Measurements from ENCODE around the gene KIF16B. TPM values are rescaled to one million over a fixed set of nuclear protein-coding genes. Genes with fewer than 3 reads are reported as not detected.

Gene KIF16B
- total and polyA plus RNA-seq, 10 of the 15 experiments (the other 5 are each of a cell fraction or from before 2014, with no cell fraction given): 0.21 to 5.2 (median 3.0) TPM

DNA sequence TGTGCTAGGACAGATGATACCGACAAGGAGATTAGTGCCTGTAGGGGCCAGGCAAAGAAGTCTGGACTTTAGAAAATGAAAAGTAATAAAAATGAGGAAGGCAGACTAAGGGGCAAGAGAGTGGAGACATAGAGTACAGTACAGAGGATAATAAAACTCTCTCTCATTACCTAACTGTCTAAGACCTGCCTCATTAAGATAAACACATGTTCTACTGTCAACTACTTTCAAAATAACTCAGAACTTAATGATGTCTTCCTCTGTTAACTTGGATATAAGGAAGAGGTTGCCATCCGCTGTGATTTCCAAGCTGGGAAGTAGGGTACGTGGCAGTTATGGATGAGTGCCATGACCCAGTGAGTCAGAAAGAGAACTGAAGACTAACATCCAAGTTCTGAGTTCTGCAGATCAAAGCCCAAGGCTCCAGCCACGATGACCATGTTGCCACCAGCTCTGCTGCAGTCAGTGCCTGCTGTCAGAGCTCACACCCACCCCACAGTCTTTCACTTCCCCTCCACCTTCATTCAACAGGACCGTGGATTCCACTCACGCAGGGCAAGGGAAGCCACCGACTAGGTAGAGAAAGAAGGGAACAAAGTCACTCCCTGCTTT, 81.8 kb downstream of the KIF16B start (continued):
- TF ChIP-seq, protein P1, sequence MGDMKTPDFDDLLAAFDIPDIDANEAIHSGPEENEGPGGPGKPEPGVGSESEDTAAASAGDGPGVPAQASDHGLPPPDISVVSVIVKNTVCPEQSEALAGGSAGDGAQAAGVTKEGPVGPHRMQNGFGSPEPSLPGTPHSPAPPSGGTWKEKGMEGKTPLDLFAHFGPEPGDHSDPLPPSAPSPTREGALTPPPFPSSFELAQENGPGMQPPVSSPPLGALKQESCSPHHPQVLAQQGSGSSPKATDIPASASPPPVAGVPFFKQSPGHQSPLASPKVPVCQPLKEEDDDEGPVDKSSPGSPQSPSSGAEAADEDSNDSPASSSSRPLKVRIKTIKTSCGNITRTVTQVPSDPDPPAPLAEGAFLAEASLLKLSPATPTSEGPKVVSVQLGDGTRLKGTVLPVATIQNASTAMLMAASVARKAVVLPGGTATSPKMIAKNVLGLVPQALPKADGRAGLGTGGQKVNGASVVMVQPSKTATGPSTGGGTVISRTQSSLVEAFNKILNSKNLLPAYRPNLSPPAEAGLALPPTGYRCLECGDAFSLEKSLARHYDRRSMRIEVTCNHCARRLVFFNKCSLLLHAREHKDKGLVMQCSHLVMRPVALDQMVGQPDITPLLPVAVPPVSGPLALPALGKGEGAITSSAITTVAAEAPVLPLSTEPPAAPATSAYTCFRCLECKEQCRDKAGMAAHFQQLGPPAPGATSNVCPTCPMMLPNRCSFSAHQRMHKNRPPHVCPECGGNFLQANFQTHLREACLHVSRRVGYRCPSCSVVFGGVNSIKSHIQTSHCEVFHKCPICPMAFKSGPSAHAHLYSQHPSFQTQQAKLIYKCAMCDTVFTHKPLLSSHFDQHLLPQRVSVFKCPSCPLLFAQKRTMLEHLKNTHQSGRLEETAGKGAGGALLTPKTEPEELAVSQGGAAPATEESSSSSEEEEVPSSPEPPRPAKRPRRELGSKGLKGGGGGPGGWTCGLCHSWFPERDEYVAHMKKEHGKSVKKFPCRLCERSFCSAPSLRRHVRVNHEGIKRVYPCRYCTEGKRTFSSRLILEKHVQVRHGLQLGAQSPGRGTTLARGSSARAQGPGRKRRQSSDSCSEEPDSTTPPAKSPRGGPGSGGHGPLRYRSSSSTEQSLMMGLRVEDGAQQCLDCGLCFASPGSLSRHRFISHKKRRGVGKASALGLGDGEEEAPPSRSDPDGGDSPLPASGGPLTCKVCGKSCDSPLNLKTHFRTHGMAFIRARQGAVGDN (IDR thresholded peaks at IDR 0.05): no peak
- TF ChIP-seq NFXL1 (IDR thresholded peaks at IDR 0.05; ENCODE audit: borderline replicate concordance): no peak
- no peak for TF ChIP-seq TAF1 (IDR thresholded peaks at IDR 0.05; ENCODE audit: borderline replicate concordance, low read depth, low read length)
- TF ChIP-seq, protein P2, sequence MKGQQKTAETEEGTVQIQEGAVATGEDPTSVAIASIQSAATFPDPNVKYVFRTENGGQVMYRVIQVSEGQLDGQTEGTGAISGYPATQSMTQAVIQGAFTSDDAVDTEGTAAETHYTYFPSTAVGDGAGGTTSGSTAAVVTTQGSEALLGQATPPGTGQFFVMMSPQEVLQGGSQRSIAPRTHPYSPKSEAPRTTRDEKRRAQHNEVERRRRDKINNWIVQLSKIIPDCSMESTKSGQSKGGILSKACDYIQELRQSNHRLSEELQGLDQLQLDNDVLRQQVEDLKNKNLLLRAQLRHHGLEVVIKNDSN (IDR thresholded peaks at IDR 0.05; ENCODE audit: borderline replicate concordance, extremely low read length, insufficient read depth, low read depth, low read length): no peak
- TF ChIP-seq, protein P3, sequence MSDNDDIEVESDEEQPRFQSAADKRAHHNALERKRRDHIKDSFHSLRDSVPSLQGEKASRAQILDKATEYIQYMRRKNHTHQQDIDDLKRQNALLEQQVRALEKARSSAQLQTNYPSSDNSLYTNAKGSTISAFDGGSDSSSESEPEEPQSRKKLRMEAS (IDR thresholded peaks at IDR 0.05; ENCODE audit: low read depth, low read length): no peak
- TF ChIP-seq CBX5 (IDR thresholded peaks at IDR 0.05; ENCODE audit: low read depth): no peak
- TF ChIP-seq, protein P4, sequence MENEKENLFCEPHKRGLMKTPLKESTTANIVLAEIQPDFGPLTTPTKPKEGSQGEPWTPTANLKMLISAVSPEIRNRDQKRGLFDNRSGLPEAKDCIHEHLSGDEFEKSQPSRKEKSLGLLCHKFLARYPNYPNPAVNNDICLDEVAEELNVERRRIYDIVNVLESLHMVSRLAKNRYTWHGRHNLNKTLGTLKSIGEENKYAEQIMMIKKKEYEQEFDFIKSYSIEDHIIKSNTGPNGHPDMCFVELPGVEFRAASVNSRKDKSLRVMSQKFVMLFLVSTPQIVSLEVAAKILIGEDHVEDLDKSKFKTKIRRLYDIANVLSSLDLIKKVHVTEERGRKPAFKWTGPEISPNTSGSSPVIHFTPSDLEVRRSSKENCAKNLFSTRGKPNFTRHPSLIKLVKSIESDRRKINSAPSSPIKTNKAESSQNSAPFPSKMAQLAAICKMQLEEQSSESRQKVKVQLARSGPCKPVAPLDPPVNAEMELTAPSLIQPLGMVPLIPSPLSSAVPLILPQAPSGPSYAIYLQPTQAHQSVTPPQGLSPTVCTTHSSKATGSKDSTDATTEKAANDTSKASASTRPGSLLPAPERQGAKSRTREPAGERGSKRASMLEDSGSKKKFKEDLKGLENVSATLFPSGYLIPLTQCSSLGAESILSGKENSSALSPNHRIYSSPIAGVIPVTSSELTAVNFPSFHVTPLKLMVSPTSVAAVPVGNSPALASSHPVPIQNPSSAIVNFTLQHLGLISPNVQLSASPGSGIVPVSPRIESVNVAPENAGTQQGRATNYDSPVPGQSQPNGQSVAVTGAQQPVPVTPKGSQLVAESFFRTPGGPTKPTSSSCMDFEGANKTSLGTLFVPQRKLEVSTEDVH (IDR thresholded peaks at IDR 0.05; ENCODE audit: low read depth, partially characterized antibody): no peak
- 0 out of 2 replicates have a peak, but pooled peaks have one; percentile 16 for TF ChIP-seq GATAD2B (conservative IDR thresholded peaks at IDR 0.05; ENCODE audit: low read depth)
- TF ChIP-seq KDM1A (IDR thresholded peaks at IDR 0.05; ENCODE audit: borderline replicate concordance): no peak
- TF ChIP-seq ZNF622 (IDR thresholded peaks at IDR 0.05): no peak
- TF ChIP-seq NR2F1 (conservative IDR thresholded peaks at IDR 0.05): peak; percentile 51; the same call in 1 of the 2 replicates
- TF ChIP-seq FOXM1 (IDR thresholded peaks at IDR 0.05; ENCODE audit: low read depth, low read length): no peak
- no peak for TF ChIP-seq MTA3 (IDR thresholded peaks at IDR 0.05; ENCODE audit: borderline replicate concordance, low read length)
- TF ChIP-seq MEF2A (IDR thresholded peaks at IDR 0.05; ENCODE audit: insufficient read depth, low read depth, low read length): no peak
- TF ChIP-seq, protein P5, sequence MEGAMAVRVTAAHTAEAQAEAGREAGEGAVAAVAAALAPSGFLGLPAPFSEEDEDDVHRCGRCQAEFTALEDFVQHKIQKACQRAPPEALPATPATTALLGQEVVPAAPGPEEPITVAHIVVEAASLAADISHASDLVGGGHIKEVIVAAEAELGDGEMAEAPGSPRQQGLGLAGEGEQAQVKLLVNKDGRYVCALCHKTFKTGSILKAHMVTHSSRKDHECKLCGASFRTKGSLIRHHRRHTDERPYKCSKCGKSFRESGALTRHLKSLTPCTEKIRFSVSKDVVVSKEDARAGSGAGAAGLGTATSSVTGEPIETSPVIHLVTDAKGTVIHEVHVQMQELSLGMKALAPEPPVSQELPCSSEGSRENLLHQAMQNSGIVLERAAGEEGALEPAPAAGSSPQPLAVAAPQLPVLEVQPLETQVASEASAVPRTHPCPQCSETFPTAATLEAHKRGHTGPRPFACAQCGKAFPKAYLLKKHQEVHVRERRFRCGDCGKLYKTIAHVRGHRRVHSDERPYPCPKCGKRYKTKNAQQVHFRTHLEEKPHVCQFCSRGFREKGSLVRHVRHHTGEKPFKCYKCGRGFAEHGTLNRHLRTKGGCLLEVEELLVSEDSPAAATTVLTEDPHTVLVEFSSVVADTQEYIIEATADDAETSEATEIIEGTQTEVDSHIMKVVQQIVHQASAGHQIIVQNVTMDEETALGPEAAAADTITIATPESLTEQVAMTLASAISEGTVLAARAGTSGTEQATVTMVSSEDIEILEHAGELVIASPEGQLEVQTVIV (IDR thresholded peaks at IDR 0.05; ENCODE audit: borderline replicate concordance, partially characterized antibody): no peak
- no peak for TF ChIP-seq MEF2B (IDR thresholded peaks at IDR 0.05; ENCODE audit: partially characterized antibody, poor library complexity, severe bottlenecking)
- TF ChIP-seq HCFC1 (IDR thresholded peaks at IDR 0.05; ENCODE audit: low read length): no peak
- no peak for TF ChIP-seq YBX1 (IDR thresholded peaks at IDR 0.05)
- peak; percentile 68; the same call in 1 of the 2 replicates for TF ChIP-seq ZNF217 (IDR thresholded peaks at IDR 0.05)

Data from GM12878 (cell line).